ENCODE measurements around the gene CXCL14.
A peak's percentile ranks its signal among the peaks of the same experiment; 100 is the strongest.

Gene CXCL14

DNA sequence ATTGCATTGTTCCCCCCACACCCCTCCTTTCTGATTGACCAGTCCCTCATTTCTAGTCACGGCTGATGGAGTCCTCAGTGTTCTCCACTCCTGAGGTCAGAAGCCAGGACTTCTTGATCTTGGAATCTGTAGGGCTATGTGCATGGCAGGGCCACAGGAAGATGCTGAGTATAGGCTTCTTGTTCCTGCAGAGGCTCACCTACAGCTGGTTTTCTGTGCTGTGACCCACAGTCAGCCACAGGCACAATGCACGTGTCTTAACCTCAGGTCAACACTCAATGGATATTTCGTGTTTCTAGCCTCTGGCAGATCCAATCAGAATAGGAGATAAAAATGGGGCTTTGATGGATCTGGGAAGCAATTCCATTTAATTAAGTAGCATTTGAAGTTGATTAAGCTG is 14.3 kb upstream of the CXCL14 start:
- no peak for DNase-seq (ENCODE audit: low read depth)
- no peak for TF ChIP-seq CTCF (IDR thresholded peaks at IDR 0.05; ENCODE audit: insufficient read depth, low read depth, low read length, missing control alignments)
- no peak overlapping the region for H3K4me3 ChIP-seq (ENCODE audit: low read depth, low read length)

- DNase-seq (ENCODE audit: low read depth) = peak; percentile 80
- TF ChIP-seq CTCF (IDR thresholded peaks at IDR 0.05; ENCODE audit: insufficient read depth, low read depth, low read length, missing control alignments) = no peak
- no peak overlapping the region for H3K4me3 ChIP-seq (ENCODE audit: low read depth, low read length)
Observed at GRCh38 chr5:135592312-135593045, 13.7 kb upstream of the CXCL14 start.

- TF ChIP-seq CTCF (IDR thresholded peaks at IDR 0.05; ENCODE audit: insufficient read depth, low read depth, low read length, missing control alignments) = no peak
- DNase-seq (ENCODE audit: low read depth) = no peak
- no peak overlapping the region for H3K4me3 ChIP-seq (ENCODE audit: low read depth, low read length)
Observed at GRCh38 chr5:135591277-135591676, 12.5 kb upstream of the CXCL14 start.

GRCh38 chr5:135589152-135589551 is 10.4 kb upstream of the CXCL14 start:
- H3K4me3 ChIP-seq (ENCODE audit: low read depth, low read length) = no peak overlapping the region
- TF ChIP-seq CTCF (IDR thresholded peaks at IDR 0.05; ENCODE audit: insufficient read depth, low read depth, low read length, missing control alignments) = no peak
- no peak for DNase-seq (ENCODE audit: low read depth)

GRCh38 chr5:135587721-135588663 is 9.2 kb upstream of the CXCL14 start:
- no peak overlapping the region for H3K4me3 ChIP-seq (ENCODE audit: low read depth, low read length)
- TF ChIP-seq CTCF (IDR thresholded peaks at IDR 0.05; ENCODE audit: insufficient read depth, low read depth, low read length, missing control alignments) = no peak
- DNase-seq (ENCODE audit: low read depth) = no peak

DNA sequence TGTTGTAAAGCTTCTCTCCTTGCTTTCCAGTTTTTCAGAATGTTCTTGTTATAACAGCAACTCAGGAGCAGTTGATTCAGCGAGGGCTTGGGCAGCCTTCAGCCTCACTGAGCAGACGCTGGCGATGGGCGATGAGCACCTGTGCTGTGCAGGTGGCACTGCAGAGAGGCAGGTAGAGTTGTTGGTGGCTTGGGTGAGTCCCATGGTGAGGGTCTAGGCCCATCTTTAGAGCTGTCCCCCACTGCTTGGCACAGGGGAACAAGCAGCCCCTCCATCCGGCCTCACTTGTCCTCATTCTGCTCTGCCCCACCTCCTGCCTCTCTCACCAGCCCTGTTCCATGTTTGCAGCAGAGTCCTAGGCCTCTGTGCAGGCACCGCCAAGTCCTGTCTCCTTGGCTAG is 6.1 kb upstream of the CXCL14 start:
- DNase-seq (ENCODE audit: low read depth) = no peak
- no peak for TF ChIP-seq CTCF (IDR thresholded peaks at IDR 0.05; ENCODE audit: insufficient read depth, low read depth, low read length, missing control alignments)
- no peak overlapping the region for H3K4me3 ChIP-seq (ENCODE audit: low read depth, low read length)

Measured in GM12865 (cell line).